ENCODE results near the gene SETD5.
A peak's percentile ranks its signal among the peaks of the same experiment; 100 is the strongest.

The SETD5 gene

GRCh38 chr3:9352917-9353752, 44.3 kb upstream of the SETD5 start:
- no peaks in the 10 kb centered on the region for H3K9me3 Mint-ChIP-seq
- H3K27ac Mint-ChIP-seq, result peak overlapping the region; percentile 98
- H3K27me3 Mint-ChIP-seq (ENCODE audit: low read depth, poor library complexity), result no peaks in the 10 kb centered on the region
- peak overlapping the region; percentile 74 for H3K4me3 Mint-ChIP-seq
- H3K4me1 Mint-ChIP-seq, result peaks cover 72% of the 10 kb centered on the region
- DNase-seq, result peak; percentile 58
- TF ChIP-seq, protein P1, sequence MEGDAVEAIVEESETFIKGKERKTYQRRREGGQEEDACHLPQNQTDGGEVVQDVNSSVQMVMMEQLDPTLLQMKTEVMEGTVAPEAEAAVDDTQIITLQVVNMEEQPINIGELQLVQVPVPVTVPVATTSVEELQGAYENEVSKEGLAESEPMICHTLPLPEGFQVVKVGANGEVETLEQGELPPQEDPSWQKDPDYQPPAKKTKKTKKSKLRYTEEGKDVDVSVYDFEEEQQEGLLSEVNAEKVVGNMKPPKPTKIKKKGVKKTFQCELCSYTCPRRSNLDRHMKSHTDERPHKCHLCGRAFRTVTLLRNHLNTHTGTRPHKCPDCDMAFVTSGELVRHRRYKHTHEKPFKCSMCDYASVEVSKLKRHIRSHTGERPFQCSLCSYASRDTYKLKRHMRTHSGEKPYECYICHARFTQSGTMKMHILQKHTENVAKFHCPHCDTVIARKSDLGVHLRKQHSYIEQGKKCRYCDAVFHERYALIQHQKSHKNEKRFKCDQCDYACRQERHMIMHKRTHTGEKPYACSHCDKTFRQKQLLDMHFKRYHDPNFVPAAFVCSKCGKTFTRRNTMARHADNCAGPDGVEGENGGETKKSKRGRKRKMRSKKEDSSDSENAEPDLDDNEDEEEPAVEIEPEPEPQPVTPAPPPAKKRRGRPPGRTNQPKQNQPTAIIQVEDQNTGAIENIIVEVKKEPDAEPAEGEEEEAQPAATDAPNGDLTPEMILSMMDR (IDR thresholded peaks at IDR 0.05), result peak; percentile 88
- H3K36me3 Mint-ChIP-seq (ENCODE audit: low read depth), result no peaks in the 10 kb centered on the region

DNA sequence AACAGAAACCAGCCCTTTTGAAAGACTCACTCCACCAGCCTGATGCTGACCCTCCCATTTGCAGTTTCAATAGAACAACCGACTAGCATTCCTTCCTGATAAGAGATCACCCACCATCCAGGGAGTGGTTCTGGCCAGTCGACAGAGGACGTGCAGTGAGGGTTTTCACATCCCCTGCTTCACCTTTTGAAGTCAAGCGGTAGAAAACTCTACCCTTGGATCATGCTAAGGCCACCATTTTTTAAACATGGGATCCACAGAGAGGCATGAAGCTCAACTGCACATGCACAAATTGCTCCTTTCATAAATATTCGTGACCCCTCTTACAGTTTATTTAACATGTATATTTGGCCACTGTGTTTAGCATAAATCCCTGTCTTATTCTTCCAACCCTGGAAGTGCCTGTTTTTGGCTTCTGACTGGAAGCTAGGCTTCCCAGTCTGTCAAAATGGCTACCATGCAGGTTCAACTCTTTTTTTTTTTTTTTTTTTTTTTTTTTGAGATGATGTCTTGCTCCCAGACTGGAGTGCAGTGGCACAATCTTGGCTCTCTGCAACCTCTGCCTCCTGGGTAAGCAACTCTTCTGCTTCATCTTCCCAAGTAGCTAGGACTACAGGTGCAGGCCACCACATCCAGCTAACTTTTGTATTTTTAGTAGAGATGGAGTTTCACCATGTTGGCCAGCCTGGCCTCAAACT, 35.6 kb upstream of the SETD5 start:
- H3K36me3 Mint-ChIP-seq (ENCODE audit: low read depth), result peaks cover 31% of the 10 kb centered on the region
- peak overlapping the region; percentile 90 for H3K4me3 Mint-ChIP-seq
- DNase-seq, result no peak
- TF ChIP-seq, protein P1 (IDR thresholded peaks at IDR 0.05), result no peak
- H3K9me3 Mint-ChIP-seq, result peaks cover 17% of the 10 kb centered on the region
- H3K27ac Mint-ChIP-seq, result no peak overlapping the region
- peaks cover 6% of the 10 kb centered on the region for H3K27me3 Mint-ChIP-seq (ENCODE audit: low read depth, poor library complexity)
- H3K4me1 Mint-ChIP-seq, result peaks cover 17% of the 10 kb centered on the region

- Mint-ChIP-seq H3K4me3 (peak within 1 kb of the TSS; percentile 90), H3K27ac (peak within 1 kb of the TSS; percentile 99), H3K36me3 (ENCODE audit: low read depth) (peaks cover 33% of the 10 kb centered on the region), H3K27me3 (ENCODE audit: low read depth, poor library complexity) (peaks cover 6% of the 10 kb centered on the region), H3K4me1 (peaks cover 17% of the 10 kb centered on the region), H3K9me3 (peaks cover 17% of the 10 kb centered on the region)
- peak; percentile 88 for DNase-seq
- TF ChIP-seq, protein P1 (IDR thresholded peaks at IDR 0.05), result no peak
These were observed 34.5 kb upstream of the SETD5 start, which contains the start of gene THUMPD3 for GRCh38 chr3:9362731-9363530. TSS of gene THUMPD3 (plus strand) at chr3:9363054. CDS start at chr3:9365069, 2,015 bp downstream.

DNA sequence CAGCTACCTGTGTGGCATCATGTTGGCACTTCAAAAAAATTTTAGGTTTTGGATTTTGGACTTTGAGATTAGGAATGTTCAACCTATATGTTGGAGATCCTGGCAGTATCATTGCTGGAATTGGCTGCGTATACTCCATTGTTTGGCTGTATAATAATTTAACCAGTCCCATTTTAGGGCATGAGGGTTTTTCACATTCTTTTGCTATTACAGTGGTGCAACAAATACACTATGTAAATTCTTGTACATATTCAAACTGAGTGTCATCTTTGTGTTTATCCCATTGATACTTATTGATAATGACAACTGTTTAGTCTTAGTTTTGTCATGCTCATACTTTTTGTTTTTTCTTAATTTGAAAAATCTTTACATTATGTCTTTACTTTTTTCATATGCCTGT, 27.9 kb upstream of the SETD5 start:
- TF ChIP-seq, protein P1 (IDR thresholded peaks at IDR 0.05), result no peak
- peaks cover 60% of the 10 kb centered on the region for H3K36me3 Mint-ChIP-seq (ENCODE audit: low read depth)

DNA sequence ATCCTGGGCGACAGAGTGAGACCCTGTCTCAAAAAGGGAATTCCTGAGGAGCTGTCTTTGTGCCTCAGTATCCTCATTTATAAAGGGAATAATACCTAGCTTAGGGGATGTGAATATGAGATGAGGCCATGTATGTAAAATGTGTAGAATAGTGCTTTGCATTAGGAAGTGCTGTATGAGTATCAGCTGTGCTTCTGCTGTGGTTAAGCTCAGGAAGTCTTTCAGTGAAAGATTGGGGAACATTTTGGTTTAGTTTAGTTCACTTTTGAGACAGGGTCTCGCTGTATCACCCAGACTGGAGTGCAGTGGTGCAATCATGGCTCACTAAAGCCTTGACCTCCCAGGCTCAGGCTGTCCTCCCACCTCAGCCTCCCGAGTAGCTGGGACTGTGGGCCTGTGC, 23.9 kb upstream of the SETD5 start:
- H3K27me3 Mint-ChIP-seq (ENCODE audit: low read depth, poor library complexity), result no peaks in the 10 kb centered on the region
- no peak overlapping the region for H3K4me3 Mint-ChIP-seq
- no peaks in the 10 kb centered on the region for H3K4me1 Mint-ChIP-seq
- H3K9me3 Mint-ChIP-seq, result no peaks in the 10 kb centered on the region
- TF ChIP-seq, protein P1 (IDR thresholded peaks at IDR 0.05), result no peak
- no peak for DNase-seq
- H3K27ac Mint-ChIP-seq, result no peak overlapping the region
- peaks cover 68% of the 10 kb centered on the region for H3K36me3 Mint-ChIP-seq (ENCODE audit: low read depth)

More for the DNA sequence above, 27.9 kb upstream of the SETD5 start:
- no peaks in the 10 kb centered on the region for H3K27me3 Mint-ChIP-seq (ENCODE audit: low read depth, poor library complexity)
- no peak overlapping the region for H3K27ac Mint-ChIP-seq
- no peak for DNase-seq
- H3K9me3 Mint-ChIP-seq, result no peaks in the 10 kb centered on the region
- no peak overlapping the region for H3K4me3 Mint-ChIP-seq
- peaks cover 5% of the 10 kb centered on the region for H3K4me1 Mint-ChIP-seq

Measured in nephron progenitor cell (in vitro differentiated cells).